HG03159 (cell line): ENCODE measurements around the gene WDCP.

Experiments
- ATAC-seq: cut with Tn5 transposase; IDR thresholded peaks from one replicate; pipeline ENCODE4 v1.9.1; 2021; ENCODE audit warnings: mild to moderate bottlenecking, moderate library complexity; ENCODE audit not compliant: unreplicated experiment

WDCP gene

DNA sequence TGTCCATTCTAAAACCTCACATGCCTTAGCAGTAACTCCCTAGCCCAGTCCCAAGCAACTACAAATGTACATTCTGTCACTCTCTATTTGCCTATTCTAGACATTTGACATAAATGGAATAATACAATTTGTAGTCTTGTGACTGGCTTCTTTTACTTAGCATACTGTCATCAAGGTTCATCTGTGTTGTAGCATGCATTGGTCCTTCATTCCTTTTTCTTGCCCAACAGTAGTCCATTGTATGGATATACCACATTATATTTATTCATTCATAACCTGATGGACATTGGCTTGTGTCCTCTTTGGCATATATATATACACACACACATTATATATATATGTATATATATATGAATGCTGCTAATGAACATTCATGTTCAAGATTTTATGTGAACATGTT lies 39.5 kb downstream of the WDCP start:
- no peak for ATAC-seq

DNA sequence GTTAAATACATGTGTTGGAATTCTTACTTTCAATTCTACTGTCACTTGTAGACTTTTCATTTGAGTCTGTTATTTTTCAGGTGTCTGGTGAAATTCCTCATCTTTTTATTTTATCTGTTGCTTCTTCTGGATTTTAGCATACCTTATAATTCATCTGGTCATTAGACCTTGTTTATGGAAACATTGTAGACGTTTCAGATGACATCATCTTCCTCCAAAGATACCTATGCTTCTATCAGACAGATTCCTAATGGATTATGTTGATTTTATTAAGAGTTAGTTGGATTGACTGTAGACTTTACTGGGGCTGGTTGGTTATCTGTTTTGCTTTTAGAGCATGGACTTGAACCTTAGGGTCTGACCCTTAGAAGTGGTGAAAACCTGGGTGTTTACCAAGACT lies 52.6 kb downstream of the WDCP start:
- ATAC-seq: no peak

DNA sequence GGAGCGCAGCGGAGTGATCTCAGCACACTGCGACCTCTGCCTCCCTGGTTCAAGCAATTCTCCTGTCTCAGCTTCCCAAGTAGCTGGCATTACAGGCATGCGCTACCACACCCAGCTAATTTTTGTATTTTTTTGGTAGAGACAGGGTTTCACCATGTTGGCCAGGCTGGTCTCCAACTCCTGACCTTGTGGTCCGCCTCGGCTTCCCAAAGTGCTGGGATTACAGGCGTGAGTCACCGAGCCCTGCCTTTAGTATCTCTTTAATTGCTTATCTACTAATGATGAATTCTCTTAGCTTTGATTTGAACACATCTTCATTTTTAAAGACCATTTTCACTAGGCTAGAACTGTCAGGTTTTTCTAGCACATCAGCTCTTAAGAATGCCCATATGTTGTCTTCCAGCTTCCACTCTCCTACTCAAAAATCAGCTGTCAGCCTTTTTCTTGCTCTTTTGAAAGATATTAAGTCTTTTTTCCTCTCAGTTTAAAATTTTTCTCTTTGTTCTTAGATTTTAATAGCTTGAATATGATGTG lies 53.4 kb downstream of the WDCP start:
- no peak for ATAC-seq

DNA sequence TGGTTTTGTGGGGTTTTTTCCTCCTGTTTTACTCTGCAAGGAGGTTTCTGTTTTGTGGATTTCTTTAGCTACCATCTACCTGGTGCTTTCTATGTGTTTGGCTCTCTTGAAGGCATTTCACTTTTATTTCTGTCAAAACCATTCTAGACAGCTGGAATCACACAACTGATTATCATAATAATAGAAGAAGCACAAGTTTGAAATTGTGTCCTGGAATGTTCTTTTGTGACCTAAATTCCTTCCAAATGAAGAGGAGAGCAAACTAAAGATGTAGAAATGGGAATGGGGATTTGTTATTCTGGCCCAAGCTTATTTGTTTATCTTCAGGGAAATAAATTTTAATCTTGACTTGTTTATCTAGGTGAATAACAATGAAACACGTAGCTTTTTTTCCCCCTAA lies 54.3 kb downstream of the WDCP start:
- ATAC-seq: no peak

DNA sequence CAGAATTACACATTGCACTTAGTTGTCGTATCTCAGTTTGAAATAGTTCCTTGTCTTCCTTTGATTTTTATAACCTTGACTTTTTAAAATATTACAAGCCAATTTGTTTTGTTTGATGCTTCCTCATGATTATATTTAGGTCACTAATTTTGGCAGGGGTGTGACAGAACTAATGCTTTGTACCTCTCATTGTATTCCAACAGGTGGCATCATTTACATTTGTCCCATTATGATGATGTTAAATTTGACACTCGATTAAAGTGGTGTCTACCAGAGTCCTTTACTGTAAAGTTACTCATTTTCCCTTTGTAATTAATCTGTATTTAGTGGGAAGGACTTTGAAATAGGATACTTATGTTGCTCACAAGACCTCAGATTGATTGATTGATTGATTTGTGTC lies 58.8 kb downstream of the WDCP start:
- ATAC-seq: no peak
